Trophoblast cell (in vitro differentiated cells and primary cell): Measurements from ENCODE around the gene CSMD2.

Source experiments
- DNase-seq, 2 donors: peaks; one replicate each; pipeline ENCODE4 v3.0.0-alpha.2; 2016
- H2AFZ ChIP-seq: 2 replicates; pipeline ENCODE4 v1.6.1; 2013; ENCODE audit warnings: low read length, moderate library complexity, mild to moderate bottlenecking; ENCODE audit not compliant: insufficient read depth, poor library complexity
- H2AK5ac ChIP-seq: 2 replicates; pipeline ENCODE4 v1.6.1; 2013; ENCODE audit warnings: mild to moderate bottlenecking, low read length
- H2BK120ac ChIP-seq: 2 replicates; pipeline ENCODE4 v1.6.1; 2013; ENCODE audit warnings: low read length, mild to moderate bottlenecking, moderate library complexity; ENCODE audit not compliant: insufficient read depth, poor library complexity
- H2BK12ac ChIP-seq: 2 replicates; pipeline ENCODE4 v1.6.1; 2013; ENCODE audit warnings: mild to moderate bottlenecking, low read length, moderate library complexity
- H2BK5ac ChIP-seq: 2 replicates; pipeline ENCODE4 v1.6.1; 2013; ENCODE audit warnings: low read length, low read depth, moderate library complexity, mild to moderate bottlenecking; ENCODE audit not compliant: poor library complexity
- H3K14ac ChIP-seq: 2 replicates; pipeline ENCODE4 v1.6.1; 2013; ENCODE audit warnings: mild to moderate bottlenecking, low read length
- H3K18ac ChIP-seq: 2 replicates; pipeline ENCODE4 v1.6.1; 2013; ENCODE audit warnings: mild to moderate bottlenecking, low read length
- H3K23ac ChIP-seq: 2 replicates; pipeline ENCODE4 v1.6.1; 2013; ENCODE audit warnings: low read length
- H3K27ac ChIP-seq: 2 replicates; pipeline ENCODE4 v1.5.1; 2013; ENCODE audit warnings: low read depth, mild to moderate bottlenecking, inconsistent platforms, low read length, moderate library complexity
- H3K27me3 ChIP-seq: 2 replicates; pipeline ENCODE4 v1.6.1; 2013; ENCODE audit warnings: inconsistent platforms, mild to moderate bottlenecking, low read length, moderate library complexity; ENCODE audit not compliant: insufficient read depth
- H3K36me3 ChIP-seq, 2 experiments: 1 replicate in 1 of 2; 2 replicates in 1 of 2; pipeline ENCODE4 v1.6.1; 2013; ENCODE audit warnings: low read length in 2 of 2, mild to moderate bottlenecking in 2 of 2, moderate library complexity in 1 of 2; ENCODE audit not compliant: insufficient read depth in 2 of 2, control insufficient read depth in 1 of 2
- H3K4ac ChIP-seq: 2 replicates; pipeline ENCODE4 v1.6.1; 2013; ENCODE audit warnings: low read depth, mild to moderate bottlenecking, low read length, moderate library complexity
- H3K4me1 ChIP-seq, 2 experiments: 1 replicate in 1 of 2; 2 replicates in 1 of 2; pipeline ENCODE4 v1.6.1; 2013; ENCODE audit warnings: low read length in 2 of 2, mild to moderate bottlenecking in 2 of 2, moderate library complexity in 1 of 2; ENCODE audit not compliant: insufficient read depth in 2 of 2, control insufficient read depth in 1 of 2
- H3K4me2 ChIP-seq: 2 replicates; pipeline ENCODE4 v1.6.1; 2013; ENCODE audit warnings: inconsistent platforms, mild to moderate bottlenecking, low read length, moderate library complexity
- H3K4me3 ChIP-seq: 2 replicates; pipeline ENCODE4 v1.5.1; 2013; ENCODE audit warnings: mild to moderate bottlenecking, low read depth, low read length, inconsistent platforms
- H3K79me1 ChIP-seq: one replicate; pipeline ENCODE4 v1.6.1; 2013; ENCODE audit warnings: low read length
- H3K79me2 ChIP-seq: 2 replicates; pipeline ENCODE4 v1.6.1; 2013; ENCODE audit warnings: low read length, mild to moderate bottlenecking; ENCODE audit not compliant: control insufficient read depth, insufficient read depth, poor library complexity
- H3K9ac ChIP-seq: 2 replicates; pipeline ENCODE4 v1.6.1; 2013; ENCODE audit warnings: mild to moderate bottlenecking, low read length
- H3K9me3 ChIP-seq: 2 replicates; pipeline ENCODE4 v1.6.1; 2013; ENCODE audit warnings: low read depth, mild to moderate bottlenecking, control low read depth, inconsistent platforms, low read length; ENCODE audit not compliant: insufficient read depth
- H4K12ac ChIP-seq: 2 replicates; pipeline ENCODE4 v1.6.1; 2013; ENCODE audit warnings: low read depth, mild to moderate bottlenecking, low read length, moderate library complexity
- H4K8ac ChIP-seq: 2 replicates; pipeline ENCODE4 v1.6.1; 2013; ENCODE audit warnings: low read depth, mild to moderate bottlenecking, low read length, moderate library complexity
- H4K91ac ChIP-seq: one replicate; pipeline ENCODE4 v1.6.1; 2013; ENCODE audit warnings: low read depth, mild to moderate bottlenecking, low read length, moderate library complexity
- WGBS: extraction: QIAGEN DNeasy Blood & Tissue Kit; methylation state at CpG from one replicate; pipeline ENCODE4 v1.1.7; 2013; ENCODE audit warnings: missing lambda C conversion rate; ENCODE audit not compliant: insufficient read length, insufficient coverage; ENCODE audit errors: extremely low coverage; 5-methylcytosine and 5-hydroxymethylcytosine counted together

Gene CSMD2

DNA sequence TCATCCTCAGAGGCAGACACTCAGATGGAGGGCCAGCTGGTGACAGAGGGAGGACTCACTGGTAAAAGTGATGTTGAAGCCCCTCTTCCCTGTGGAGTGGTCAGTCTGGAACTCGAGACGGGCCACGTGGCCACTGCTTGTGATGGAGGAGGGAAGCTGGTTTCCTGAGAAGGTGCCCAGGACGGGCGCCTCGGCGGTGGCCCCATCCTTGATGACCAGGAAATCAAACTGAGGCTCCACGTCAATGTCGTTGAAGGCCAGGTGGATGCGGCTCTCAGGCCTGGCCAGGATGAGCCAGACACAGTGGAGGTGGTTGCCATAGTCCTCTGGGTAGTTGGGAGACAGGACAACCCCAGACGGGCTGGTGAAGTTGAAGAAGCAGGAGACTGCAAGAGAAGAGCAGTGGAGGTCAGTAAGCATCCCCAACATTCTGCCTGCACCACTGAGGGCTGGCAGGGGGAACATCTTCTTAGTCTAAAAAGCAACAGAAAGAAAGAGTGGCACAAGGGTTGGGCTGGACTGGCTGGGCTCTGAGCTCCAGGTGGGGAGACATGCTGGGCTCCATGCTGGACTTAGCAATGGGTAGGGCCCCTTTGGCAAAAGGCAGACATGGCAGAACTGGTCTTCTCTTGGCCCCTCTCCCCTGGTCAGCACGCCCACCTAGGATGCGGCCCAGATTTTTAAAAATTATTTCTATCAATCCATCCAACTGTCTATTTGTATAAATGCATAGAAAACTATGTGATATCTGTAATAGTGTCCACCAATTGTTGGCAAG, 421.6 kb downstream of the CSMD2 start:
- Histone ChIP-seq H2BK120ac (no peak overlapping the region), H3K4me1 (no peaks in the 10 kb centered on the region), H3K18ac (no peak overlapping the region), H3K36me3 (no peaks in the 10 kb centered on the region), H3K9me3 (peaks cover 2% of the 10 kb centered on the region), H3K79me2 (no peaks in the 10 kb centered on the region), H3K27me3 (no peaks in the 10 kb centered on the region), H3K9ac (no peak overlapping the region), H4K91ac (no peak overlapping the region), H3K14ac (no peak overlapping the region), H3K23ac (no peak overlapping the region), H4K12ac (no peak overlapping the region), H3K4ac (no peak overlapping the region), H2BK12ac (no peak overlapping the region), H2AK5ac (no peak overlapping the region), H4K8ac (no peak overlapping the region), H2BK5ac (no peak overlapping the region), H3K27ac (no peak overlapping the region), H3K4me3 (no peak overlapping the region), H3K79me1 (no peaks in the 10 kb centered on the region), H3K4me2 (no peak overlapping the region), H2AFZ (no peak overlapping the region)
- no peak for DNase-seq
- no CpG with 5 or more reads among the region's 13 CpGs for WGBS

GRCh38 chr1:33742663-33743062, 422.4 kb downstream of the CSMD2 start:
- Histone ChIP-seq H3K23ac (no peak overlapping the region), H4K8ac (no peak overlapping the region), H3K9me3 (peaks cover 2% of the 10 kb centered on the region), H3K18ac (no peak overlapping the region), H2AK5ac (no peak overlapping the region), H3K27ac (no peak overlapping the region), H3K4me2 (no peak overlapping the region), H3K4me3 (no peak overlapping the region), H4K91ac (no peak overlapping the region), H2BK5ac (no peak overlapping the region), H3K9ac (no peak overlapping the region), H3K79me1 (no peaks in the 10 kb centered on the region), H3K4me1 (no peaks in the 10 kb centered on the region), H3K4ac (no peak overlapping the region), H3K14ac (no peak overlapping the region), H3K79me2 (no peaks in the 10 kb centered on the region), H3K36me3 (no peaks in the 10 kb centered on the region), H2BK120ac (no peak overlapping the region), H2AFZ (no peak overlapping the region), H3K27me3 (no peaks in the 10 kb centered on the region), H4K12ac (no peak overlapping the region), H2BK12ac (no peak overlapping the region)
- no CpG with 5 or more reads among the region's 3 CpGs for WGBS
- DNase-seq: no peak

- Histone ChIP-seq H3K27me3 (no peaks in the 10 kb centered on the region), H3K9ac (no peak overlapping the region), H4K12ac (no peak overlapping the region), H3K4me2 (no peak overlapping the region), H3K4ac (no peak overlapping the region), H2BK120ac (no peak overlapping the region), H2AFZ (no peak overlapping the region), H3K4me3 (no peak overlapping the region), H3K9me3 (peaks cover 2% of the 10 kb centered on the region), H3K27ac (no peak overlapping the region), H3K18ac (no peak overlapping the region), H3K14ac (no peak overlapping the region), H3K4me1 (no peaks in the 10 kb centered on the region), H3K79me1 (no peaks in the 10 kb centered on the region), H2BK5ac (no peak overlapping the region), H2BK12ac (no peak overlapping the region), H4K91ac (no peak overlapping the region), H2AK5ac (no peak overlapping the region), H3K36me3 (no peaks in the 10 kb centered on the region), H4K8ac (no peak overlapping the region), H3K79me2 (no peaks in the 10 kb centered on the region), H3K23ac (no peak overlapping the region)
- DNase-seq: no peak
- no CpG with 5 or more reads among the region's 5 CpGs for WGBS
Measured at GRCh38 chr1:33741749-33742148, 423.3 kb downstream of the CSMD2 start.

DNA sequence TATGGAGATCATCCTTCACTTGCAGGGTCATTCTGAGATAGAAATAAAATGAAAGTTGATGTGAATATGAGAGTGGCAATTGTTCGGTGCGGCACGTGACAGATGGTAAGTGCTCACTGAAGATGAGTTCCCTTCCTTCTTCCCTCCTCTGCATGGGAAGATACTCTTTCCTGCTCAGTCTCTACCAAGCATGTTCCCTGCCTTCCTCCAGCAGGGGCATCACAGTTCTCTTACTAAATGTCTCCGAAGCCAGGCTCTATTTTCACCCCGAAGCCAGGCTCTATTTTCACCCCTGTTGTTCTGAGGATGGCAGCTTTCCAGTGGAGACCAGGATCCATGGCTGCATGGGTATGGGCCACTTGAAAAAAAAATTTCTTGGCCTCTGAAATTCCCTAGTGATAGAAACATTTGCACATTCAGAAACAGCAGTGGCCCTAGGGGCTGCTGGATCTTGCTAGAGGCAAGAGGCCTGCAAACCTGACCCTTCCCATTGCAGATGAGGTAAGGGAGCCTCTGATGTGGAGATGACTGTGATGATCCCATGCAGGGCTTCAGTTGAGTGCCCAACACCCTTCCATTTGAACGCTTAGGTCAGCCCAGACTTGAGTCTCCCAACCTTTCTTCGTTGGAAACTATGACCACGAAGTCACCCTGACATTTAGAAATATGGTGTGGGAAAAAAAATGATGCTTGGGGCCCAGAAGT, 424.8 kb downstream of the CSMD2 start:
- Histone ChIP-seq H2BK120ac (no peak overlapping the region), H3K27ac (no peak overlapping the region), H3K4me2 (no peak overlapping the region), H4K91ac (no peak overlapping the region), H3K9ac (no peak overlapping the region), H3K18ac (no peak overlapping the region), H3K27me3 (no peaks in the 10 kb centered on the region), H3K36me3 (no peaks in the 10 kb centered on the region), H4K8ac (no peak overlapping the region), H2BK12ac (no peak overlapping the region), H3K9me3 (peaks cover 2% of the 10 kb centered on the region), H3K79me1 (no peaks in the 10 kb centered on the region), H2AK5ac (no peak overlapping the region), H3K4ac (no peak overlapping the region), H2AFZ (no peak overlapping the region), H2BK5ac (no peak overlapping the region), H3K79me2 (no peaks in the 10 kb centered on the region), H3K14ac (no peak overlapping the region), H3K4me3 (no peak overlapping the region), H3K23ac (no peak overlapping the region), H4K12ac (no peak overlapping the region), H3K4me1 (no peaks in the 10 kb centered on the region)
- no peak for DNase-seq
- WGBS: no CpG with 5 or more reads among the region's 8 CpGs
